ENCODE data around the gene CCDC88A.

The CCDC88A gene

DNA sequence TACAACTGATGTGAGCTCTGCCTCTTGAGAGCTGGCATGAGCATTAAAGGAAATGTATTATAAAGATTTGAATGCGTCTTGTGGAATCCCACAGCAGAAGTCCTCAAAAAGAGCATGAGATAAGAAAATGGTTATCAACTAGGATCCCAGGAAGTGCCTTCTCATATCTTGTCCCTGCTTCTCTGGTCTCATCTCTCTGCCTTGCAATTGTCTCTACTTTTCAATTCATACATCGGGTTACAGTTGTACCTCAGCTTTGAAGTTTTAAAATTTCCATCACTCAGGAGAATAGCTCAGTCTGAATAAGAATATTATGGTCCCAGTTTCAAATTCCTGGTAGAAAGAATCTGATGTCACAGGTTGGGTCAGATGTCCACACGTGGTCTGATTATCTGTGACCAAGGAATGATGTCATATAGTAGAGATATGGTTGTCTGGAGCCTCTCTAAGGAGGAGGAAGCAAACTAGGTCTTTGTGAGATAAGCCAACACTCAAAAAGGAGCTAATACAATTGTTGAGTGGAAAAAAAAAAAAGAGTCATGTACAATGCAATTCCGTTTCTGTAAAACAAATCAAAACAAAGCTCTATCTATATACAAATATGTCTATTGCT lies 21.7 kb upstream of the CCDC88A start:
- Histone ChIP-seq H3K4me3 (no peak overlapping the region), H3K4me1 (peaks cover 9% of the 10 kb centered on the region), H3K9ac (no peak overlapping the region), H3K9me3 (peaks cover 12% of the 10 kb centered on the region), H3K4me2 (no peak overlapping the region), H4K20me1 (no peaks in the 10 kb centered on the region), H3K36me3 (no peaks in the 10 kb centered on the region), H3K27me3 (no peaks in the 10 kb centered on the region), H3K27ac (no peak overlapping the region)
- TF ChIP-seq Cebpa-rat (IDR thresholded peaks at IDR 0.05), result no peak

GRCh38 chr2:55439101-55439397 lies 19.4 kb upstream of the CCDC88A start:
- no peak for TF ChIP-seq Cebpa-rat (IDR thresholded peaks at IDR 0.05)
- H4K20me1 ChIP-seq, result no peaks in the 10 kb centered on the region
- H3K9me3 ChIP-seq, result peaks cover 12% of the 10 kb centered on the region
- no peak overlapping the region for H3K9ac ChIP-seq
- no peak overlapping the region for H3K4me2 ChIP-seq
- peaks cover 9% of the 10 kb centered on the region for H3K4me1 ChIP-seq
- no peaks in the 10 kb centered on the region for H3K36me3 ChIP-seq
- no peak overlapping the region for H3K27ac ChIP-seq
- no peaks in the 10 kb centered on the region for H3K27me3 ChIP-seq
- no peak overlapping the region for H3K4me3 ChIP-seq

DNA sequence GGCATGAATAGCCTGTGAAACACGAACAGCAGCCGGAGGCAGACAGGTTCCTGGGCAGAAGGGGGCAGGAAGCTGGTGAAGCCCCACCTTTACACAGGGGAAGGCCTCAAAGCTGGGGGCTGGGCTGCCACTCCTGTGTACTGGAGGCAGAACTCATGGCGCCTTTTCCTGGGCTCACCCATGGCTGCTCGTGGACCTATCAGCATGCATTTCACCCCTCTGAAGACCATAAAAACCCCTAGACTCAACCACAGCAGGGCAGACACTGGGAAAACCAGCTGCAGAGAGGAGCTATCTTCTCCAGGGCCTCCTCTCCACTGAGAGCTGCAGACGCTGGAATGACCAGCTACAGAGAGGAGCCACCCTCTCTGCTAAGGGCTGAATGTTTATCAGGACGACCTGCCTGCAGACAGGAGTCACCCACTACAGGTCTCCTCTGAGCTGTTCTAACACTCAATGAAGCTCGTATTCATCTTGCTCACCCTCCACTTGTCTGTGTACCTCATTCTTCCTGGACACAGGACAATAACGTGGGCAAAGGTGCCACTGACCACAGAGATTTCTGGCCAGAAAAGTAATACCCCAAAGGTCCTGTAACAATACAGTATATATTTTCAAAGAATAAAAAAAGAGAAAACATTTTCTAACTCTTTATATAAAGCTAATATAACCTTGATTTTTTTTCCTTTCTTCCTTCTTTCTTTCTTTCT lies 18.9 kb upstream of the CCDC88A start:
- H4K20me1 ChIP-seq, result no peaks in the 10 kb centered on the region
- H3K36me3 ChIP-seq, result no peaks in the 10 kb centered on the region
- H3K9ac ChIP-seq, result no peak overlapping the region
- no peaks in the 10 kb centered on the region for H3K27me3 ChIP-seq
- peaks cover 12% of the 10 kb centered on the region for H3K9me3 ChIP-seq
- no peak overlapping the region for H3K27ac ChIP-seq
- H3K4me2 ChIP-seq, result no peak overlapping the region
- peaks cover 9% of the 10 kb centered on the region for H3K4me1 ChIP-seq
- H3K4me3 ChIP-seq, result no peak overlapping the region
- TF ChIP-seq Cebpa-rat (IDR thresholded peaks at IDR 0.05), result no peak

GRCh38 chr2:55437515-55438390 lies 18.1 kb upstream of the CCDC88A start:
- no peak for TF ChIP-seq Cebpa-rat (IDR thresholded peaks at IDR 0.05)
- no peaks in the 10 kb centered on the region for H4K20me1 ChIP-seq

DNA sequence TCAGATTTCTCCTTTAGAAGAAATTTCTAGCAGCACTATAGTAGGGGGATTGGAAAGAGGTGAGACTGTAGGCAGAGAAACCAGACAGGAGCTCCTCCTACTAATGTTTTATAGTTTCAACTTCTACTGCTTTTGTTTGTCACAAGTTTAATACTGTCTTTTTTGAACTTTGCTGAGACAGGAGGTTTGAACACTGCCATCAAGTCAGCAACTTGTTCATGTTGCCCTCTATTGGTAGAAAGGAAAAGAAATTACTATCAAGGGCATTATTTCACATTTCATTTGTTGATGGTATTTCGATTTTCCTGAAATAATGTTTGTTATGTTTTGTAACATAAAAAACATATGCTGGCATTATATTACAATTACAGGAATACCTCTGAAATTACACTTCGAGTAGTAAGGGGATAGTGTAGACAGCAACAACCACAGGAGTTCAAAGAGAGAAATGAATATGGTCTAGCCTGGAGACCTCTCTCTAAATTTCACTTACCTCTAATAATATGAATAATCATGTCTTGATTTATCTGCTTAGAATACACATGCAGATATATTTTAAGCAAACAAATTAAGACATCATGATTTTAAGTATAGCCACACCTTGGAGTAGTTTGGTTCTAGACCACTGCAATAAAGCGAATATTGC lies 12.4 kb upstream of the CCDC88A start:
- H3K4me2 ChIP-seq, result no peak overlapping the region
- no peaks in the 10 kb centered on the region for H3K36me3 ChIP-seq
- no peaks in the 10 kb centered on the region for H3K27me3 ChIP-seq
- H4K20me1 ChIP-seq, result no peaks in the 10 kb centered on the region
- no peak for TF ChIP-seq Cebpa-rat (IDR thresholded peaks at IDR 0.05)
- H3K27ac ChIP-seq, result no peak overlapping the region
- no peaks in the 10 kb centered on the region for H3K9me3 ChIP-seq
- H3K4me1 ChIP-seq, result peaks cover 7% of the 10 kb centered on the region
- no peak overlapping the region for H3K4me3 ChIP-seq
- no peak overlapping the region for H3K9ac ChIP-seq

More at GRCh38 chr2:55437515-55438390, 18.1 kb upstream of the CCDC88A start:
- Histone ChIP-seq H3K27ac (no peak overlapping the region), H3K9ac (no peak overlapping the region), H3K4me1 (peaks cover 9% of the 10 kb centered on the region), H3K4me3 (no peak overlapping the region), H3K4me2 (no peak overlapping the region), H3K9me3 (peaks cover 12% of the 10 kb centered on the region), H3K36me3 (no peaks in the 10 kb centered on the region), H3K27me3 (no peaks in the 10 kb centered on the region)

DNA sequence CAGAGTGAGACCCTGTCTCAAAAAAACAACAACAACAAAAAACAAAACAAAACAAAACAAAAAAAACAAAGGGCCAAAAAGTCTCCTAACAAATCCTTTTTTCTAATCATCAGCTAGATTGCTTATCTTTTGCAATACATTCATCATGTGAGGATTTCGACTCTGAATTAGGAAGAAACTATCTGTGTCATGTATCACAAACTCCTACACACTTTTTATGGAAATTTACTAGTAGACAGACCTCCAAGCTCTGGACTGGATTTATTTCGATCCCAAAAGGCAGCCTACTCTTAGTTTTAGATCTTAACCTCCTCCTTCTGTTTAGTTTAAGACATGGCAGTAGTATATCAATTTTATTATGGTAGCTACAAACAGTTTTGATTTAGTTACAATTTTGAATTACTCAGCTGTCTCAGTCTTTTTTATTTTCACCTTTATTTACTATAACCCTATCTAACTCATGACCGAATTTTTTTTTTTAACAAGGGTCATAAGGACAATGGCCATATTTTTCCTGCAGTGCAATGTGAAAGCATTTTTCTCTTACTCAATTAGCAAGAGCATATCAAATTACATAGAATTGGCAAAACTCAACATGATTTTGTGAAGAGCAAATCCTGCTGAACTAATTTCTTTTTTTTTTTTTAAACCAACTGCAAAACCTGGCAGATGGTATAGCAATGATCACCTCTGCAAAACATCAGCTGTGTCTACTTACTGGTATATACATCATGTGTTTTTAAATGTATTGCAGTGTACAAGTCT lies 10.7 kb upstream of the CCDC88A start:
- Histone ChIP-seq H3K9ac (no peak overlapping the region), H3K27ac (no peak overlapping the region), H3K36me3 (no peaks in the 10 kb centered on the region), H3K9me3 (no peaks in the 10 kb centered on the region), H3K4me3 (no peak overlapping the region), H3K4me1 (peaks cover 6% of the 10 kb centered on the region; the same call in 1 of the 2 replicates), H4K20me1 (no peaks in the 10 kb centered on the region), H3K4me2 (no peak overlapping the region), H3K27me3 (no peaks in the 10 kb centered on the region)
- no peak for TF ChIP-seq Cebpa-rat (IDR thresholded peaks at IDR 0.05)

- Histone ChIP-seq H3K4me2 (no peak overlapping the region), H3K9me3 (no peaks in the 10 kb centered on the region), H3K9ac (no peak overlapping the region), H3K36me3 (no peaks in the 10 kb centered on the region), H3K27ac (no peak overlapping the region), H3K4me3 (no peak overlapping the region), H3K27me3 (no peaks in the 10 kb centered on the region), H4K20me1 (no peaks in the 10 kb centered on the region), H3K4me1 (peaks cover 7% of the 10 kb centered on the region; the same call in 1 of the 2 replicates)
- TF ChIP-seq Cebpa-rat (IDR thresholded peaks at IDR 0.05), result no peak
Observed at GRCh38 chr2:55428258-55428657, 8.6 kb upstream of the CCDC88A start.

GRCh38 chr2:55425431-55425831 lies 5.8 kb upstream of the CCDC88A start:
- TF ChIP-seq Cebpa-rat (IDR thresholded peaks at IDR 0.05), result no peak
- Histone ChIP-seq H4K20me1 (no peaks in the 10 kb centered on the region), H3K27ac (no peak overlapping the region), H3K4me2 (peak overlapping the region; percentile 8; the same call in 1 of the 2 replicates), H3K36me3 (no peaks in the 10 kb centered on the region), H3K4me1 (peaks cover 32% of the 10 kb centered on the region), H3K9me3 (no peaks in the 10 kb centered on the region), H3K4me3 (no peak overlapping the region), H3K27me3 (no peaks in the 10 kb centered on the region), H3K9ac (no peak overlapping the region)

Data from BLaER1 (cell line).